Measurements from ENCODE around the gene INO80E.

DNA sequence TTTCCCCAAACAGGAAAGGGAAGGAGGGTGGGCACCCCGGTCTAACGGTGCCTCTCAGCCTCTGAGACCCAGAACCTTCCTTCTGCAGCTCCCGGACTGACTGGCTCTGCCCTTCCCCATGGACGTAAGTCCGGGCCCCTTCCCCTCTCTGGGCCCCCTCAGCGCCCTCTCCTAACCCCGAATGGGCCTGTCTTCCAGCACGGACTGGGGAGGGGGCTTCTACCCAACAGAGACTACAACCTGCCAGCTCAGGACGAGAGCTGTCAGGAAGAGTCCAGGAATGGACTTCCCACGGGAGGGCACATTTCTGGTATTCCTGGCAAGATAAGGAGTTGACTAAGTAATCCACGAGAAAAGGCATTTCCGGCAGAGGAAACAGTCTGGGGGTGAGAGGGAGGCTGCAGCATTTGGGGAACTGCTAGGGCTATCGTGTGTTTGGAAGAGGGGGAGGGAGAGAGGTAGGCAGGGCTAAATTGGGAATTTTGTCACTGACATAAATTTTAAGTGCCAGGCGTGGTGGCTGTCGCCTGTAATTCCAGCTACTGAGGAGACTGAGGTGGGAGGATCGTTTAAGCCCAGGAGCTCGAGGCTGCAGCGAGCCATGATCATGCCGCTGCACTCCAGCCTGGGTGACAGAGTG lies 57.5 kb downstream of the INO80E start:
- TF ChIP-seq CTCF (IDR thresholded peaks at IDR 0.05): no peak
- TF ChIP-seq EZH2 (IDR thresholded peaks at IDR 0.05; ENCODE audit: borderline replicate concordance, insufficient read depth, low read depth, low read length, poor library complexity, severe bottlenecking): no peak
